GM23338 (cell line): Measurements from ENCODE around the gene THSD4. TPM values are rescaled to one million over a fixed set of nuclear protein-coding genes. Genes with fewer than 3 reads are reported as not detected.

Experiments
- ATAC-seq: fragments of 200-7000 bp; cut with Tn5 transposase; 3 replicates; pipeline ENCODE4 v1.9.1; 2020
- DNase-seq: peaks from one replicate; pipeline ENCODE4 v3.0.0-alpha.2; 2015; ENCODE audit warnings: low spot score
- H2AFZ ChIP-seq: fragments of 200-600 bp; sonication (generic); 2 replicates; pipeline ENCODE4 v1.8.0; 2016; ENCODE audit warnings: antibody characterized with exemption, mild to moderate bottlenecking, moderate library complexity
- H3F3A ChIP-seq: fragments of 200-600 bp; sonication (generic); replicated peaks from 2 replicates; pipeline ENCODE4 v1.8.0; 2017; ENCODE audit warnings: antibody characterized with exemption, mixed run types, low read depth
- H3K27ac ChIP-seq: fragments of 200-600 bp; sonication (generic); 2 replicates; pipeline ENCODE4 v1.6.1; 2016; ENCODE audit warnings: low read depth
- H3K27me3 ChIP-seq: fragments of 200-600 bp; sonication (generic); 2 replicates; pipeline ENCODE4 v1.8.0; 2016; ENCODE audit warnings: mild to moderate bottlenecking, mixed run types, moderate library complexity; ENCODE audit not compliant: insufficient read depth
- H3K36me3 ChIP-seq: fragments of 200-600 bp; sonication (generic); 2 replicates; pipeline ENCODE4 v1.8.0; 2016; ENCODE audit warnings: mild to moderate bottlenecking; ENCODE audit not compliant: insufficient read depth
- H3K4me1 ChIP-seq: fragments of 200-600 bp; sonication (generic); 2 replicates; pipeline ENCODE4 v1.8.0; 2016; ENCODE audit warnings: mild to moderate bottlenecking, moderate library complexity; ENCODE audit not compliant: insufficient read depth
- H3K4me2 ChIP-seq: fragments of 200-600 bp; sonication (generic); 2 replicates; pipeline ENCODE4 v1.7.1; 2017; ENCODE audit warnings: mixed run types
- H3K4me3 ChIP-seq: fragments of 200-600 bp; sonication (generic); 2 replicates; pipeline ENCODE4 v1.6.1; 2016; ENCODE audit warnings: mixed run types
- H3K79me2 ChIP-seq: fragments of 200-600 bp; sonication (generic); replicated peaks from 2 replicates; pipeline ENCODE4 v1.8.0; 2017; ENCODE audit warnings: mild to moderate bottlenecking; ENCODE audit not compliant: insufficient read depth
- H3K9me2 ChIP-seq: fragments of 200-600 bp; sonication (generic); 2 replicates; pipeline ENCODE4 v1.8.0; 2017; ENCODE audit not compliant: insufficient read depth
- H4K20me1 ChIP-seq: fragments of 200-600 bp; sonication (generic); replicated peaks from 2 replicates; pipeline ENCODE4 v1.8.0; 2017; ENCODE audit warnings: mild to moderate bottlenecking; ENCODE audit not compliant: insufficient read depth
- H3K27ac Mint-ChIP-seq: 2 replicates; pipeline ENCODE4 v1.8.0; 2020; ENCODE audit warnings: inconsistent platforms, mild to moderate bottlenecking, moderate library complexity, mixed read lengths
- H3K27me3 Mint-ChIP-seq: 3 replicates; pipeline ENCODE4 v1.8.0; 2022; ENCODE audit warnings: low read depth, mild to moderate bottlenecking, moderate library complexity, mixed read lengths, inconsistent platforms; ENCODE audit not compliant: insufficient read depth, poor library complexity
- H3K36me3 Mint-ChIP-seq: 3 replicates; pipeline ENCODE4 v1.8.0; 2021; ENCODE audit warnings: low read depth, mild to moderate bottlenecking, inconsistent platforms, moderate library complexity, mixed read lengths
- H3K4me1 Mint-ChIP-seq: 3 replicates; pipeline ENCODE4 v1.8.0; 2020; ENCODE audit warnings: mild to moderate bottlenecking, inconsistent platforms, mixed read lengths
- H3K4me3 Mint-ChIP-seq: 3 replicates; pipeline ENCODE4 v1.8.0; 2021; ENCODE audit warnings: moderate library complexity, mild to moderate bottlenecking, inconsistent platforms, mixed read lengths
- H3K9me3 Mint-ChIP-seq: 3 replicates; pipeline ENCODE4 v1.8.0; 2020; ENCODE audit warnings: moderate library complexity, mild to moderate bottlenecking, inconsistent platforms, mixed read lengths
- EZH2 ChIP-seq: fragments of 200-600 bp; sonication (generic); IDR thresholded peaks from one replicate; pipeline ENCODE4 v1.8.0; 2017; ENCODE audit warnings: antibody characterized with exemption, mild to moderate bottlenecking, low read depth; ENCODE audit not compliant: unreplicated experiment
- EZH2phosphoT487 ChIP-seq: fragments of 200-600 bp; sonication (generic); IDR thresholded peaks from one replicate; pipeline ENCODE4 v1.8.1; 2018; ENCODE audit warnings: antibody characterized with exemption; ENCODE audit not compliant: unreplicated experiment
- JUNB ChIP-seq: IDR thresholded peaks from one replicate; pipeline ENCODE4 v1.6.1; 2016; ENCODE audit warnings: antibody characterized with exemption; ENCODE audit not compliant: unreplicated experiment
- POLR2AphosphoS5 ChIP-seq: IDR thresholded peaks from 2 replicates; pipeline ENCODE4 v1.6.1; 2016; ENCODE audit warnings: antibody characterized with exemption, low read depth
- polyA plus RNA-seq: library from polyadenylated mRNA; unstranded; fragments of >200 nt; fragmentation: Nextera tagmentation; extraction: Ambion mirVana; gene quantifications from 2 replicates; pipeline ENCODE4 v1.2.1, GENCODE V29; 2016
- total RNA-seq: library from RNA; depleted of rRNA; stranded (reverse); fragments of >200 nt; shearing (Covaris generic); gene quantifications from 2 replicates; pipeline ENCODE4 v1.2.3, GENCODE V29; 2014
- TF ChIP-seq, protein P1 (sequence below), 2 experiments: fragments of 200-600 bp in 1 of 2; sonication (generic) in 1 of 2; conservative IDR thresholded peaks; 2 replicates each; pipeline versions ENCODE4 v1.5.1 to v1.6.1; 2016 to 2017; ENCODE audit warnings: antibody characterized with exemption in 2 of 2, low read depth in 2 of 2, mild to moderate bottlenecking in 2 of 2, moderate library complexity in 1 of 2
- TF ChIP-seq, protein P2 (sequence below): IDR thresholded peaks from one replicate; pipeline ENCODE4 v1.6.1; 2018; ENCODE audit warnings: antibody characterized with exemption; ENCODE audit not compliant: unreplicated experiment

Gene THSD4
- total and polyA plus RNA-seq, 2 experiments from 2014 or later = 2.0 to 7.4 TPM

DNA sequence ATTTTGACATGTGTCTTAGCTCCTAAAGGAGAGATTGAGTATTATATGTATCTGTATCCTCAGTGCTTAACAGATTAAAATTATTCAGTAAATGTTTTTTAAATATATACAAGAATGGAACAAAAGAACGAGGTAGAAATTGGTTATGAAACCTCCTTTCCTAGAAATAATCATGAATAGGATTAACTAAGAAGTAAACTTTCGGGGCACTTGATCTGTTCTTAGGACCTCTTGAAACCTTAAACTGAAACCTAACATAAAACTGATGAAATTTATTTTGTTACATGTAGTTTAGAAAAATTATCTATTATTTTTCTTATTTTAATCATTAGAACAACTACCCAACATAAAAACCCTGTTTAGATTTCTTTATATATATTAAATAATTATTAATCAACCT, 311.5 kb downstream of the THSD4 start (continued):
- TF ChIP-seq EZH2 (no peak), JUNB (no peak)

GRCh38 chr15:71430782-71431181, 315.5 kb downstream of the THSD4 start:
- Histone ChIP-seq H3K9me2 (no peaks in the 10 kb centered on the region), H3K4me3 (no peak overlapping the region), H3F3A (no peaks in the 10 kb centered on the region), H3K27ac (no peak overlapping the region), H2AFZ (no peak overlapping the region), H3K4me1 (peaks cover 19% of the 10 kb centered on the region), H3K36me3 (no peaks in the 10 kb centered on the region), H3K4me2 (no peak overlapping the region), H3K27me3 (no peaks in the 10 kb centered on the region), H4K20me1 (no peaks in the 10 kb centered on the region), H3K79me2 (no peaks in the 10 kb centered on the region)
- TF ChIP-seq EZH2phosphoT487 = no peak
- TF ChIP-seq, protein P1, sequence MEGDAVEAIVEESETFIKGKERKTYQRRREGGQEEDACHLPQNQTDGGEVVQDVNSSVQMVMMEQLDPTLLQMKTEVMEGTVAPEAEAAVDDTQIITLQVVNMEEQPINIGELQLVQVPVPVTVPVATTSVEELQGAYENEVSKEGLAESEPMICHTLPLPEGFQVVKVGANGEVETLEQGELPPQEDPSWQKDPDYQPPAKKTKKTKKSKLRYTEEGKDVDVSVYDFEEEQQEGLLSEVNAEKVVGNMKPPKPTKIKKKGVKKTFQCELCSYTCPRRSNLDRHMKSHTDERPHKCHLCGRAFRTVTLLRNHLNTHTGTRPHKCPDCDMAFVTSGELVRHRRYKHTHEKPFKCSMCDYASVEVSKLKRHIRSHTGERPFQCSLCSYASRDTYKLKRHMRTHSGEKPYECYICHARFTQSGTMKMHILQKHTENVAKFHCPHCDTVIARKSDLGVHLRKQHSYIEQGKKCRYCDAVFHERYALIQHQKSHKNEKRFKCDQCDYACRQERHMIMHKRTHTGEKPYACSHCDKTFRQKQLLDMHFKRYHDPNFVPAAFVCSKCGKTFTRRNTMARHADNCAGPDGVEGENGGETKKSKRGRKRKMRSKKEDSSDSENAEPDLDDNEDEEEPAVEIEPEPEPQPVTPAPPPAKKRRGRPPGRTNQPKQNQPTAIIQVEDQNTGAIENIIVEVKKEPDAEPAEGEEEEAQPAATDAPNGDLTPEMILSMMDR (conservative IDR thresholded peaks at IDR 0.05; ENCODE audit: low read depth in 2 of 2) = no peak
- TF ChIP-seq POLR2AphosphoS5 = no peak
- TF ChIP-seq, protein P2, sequence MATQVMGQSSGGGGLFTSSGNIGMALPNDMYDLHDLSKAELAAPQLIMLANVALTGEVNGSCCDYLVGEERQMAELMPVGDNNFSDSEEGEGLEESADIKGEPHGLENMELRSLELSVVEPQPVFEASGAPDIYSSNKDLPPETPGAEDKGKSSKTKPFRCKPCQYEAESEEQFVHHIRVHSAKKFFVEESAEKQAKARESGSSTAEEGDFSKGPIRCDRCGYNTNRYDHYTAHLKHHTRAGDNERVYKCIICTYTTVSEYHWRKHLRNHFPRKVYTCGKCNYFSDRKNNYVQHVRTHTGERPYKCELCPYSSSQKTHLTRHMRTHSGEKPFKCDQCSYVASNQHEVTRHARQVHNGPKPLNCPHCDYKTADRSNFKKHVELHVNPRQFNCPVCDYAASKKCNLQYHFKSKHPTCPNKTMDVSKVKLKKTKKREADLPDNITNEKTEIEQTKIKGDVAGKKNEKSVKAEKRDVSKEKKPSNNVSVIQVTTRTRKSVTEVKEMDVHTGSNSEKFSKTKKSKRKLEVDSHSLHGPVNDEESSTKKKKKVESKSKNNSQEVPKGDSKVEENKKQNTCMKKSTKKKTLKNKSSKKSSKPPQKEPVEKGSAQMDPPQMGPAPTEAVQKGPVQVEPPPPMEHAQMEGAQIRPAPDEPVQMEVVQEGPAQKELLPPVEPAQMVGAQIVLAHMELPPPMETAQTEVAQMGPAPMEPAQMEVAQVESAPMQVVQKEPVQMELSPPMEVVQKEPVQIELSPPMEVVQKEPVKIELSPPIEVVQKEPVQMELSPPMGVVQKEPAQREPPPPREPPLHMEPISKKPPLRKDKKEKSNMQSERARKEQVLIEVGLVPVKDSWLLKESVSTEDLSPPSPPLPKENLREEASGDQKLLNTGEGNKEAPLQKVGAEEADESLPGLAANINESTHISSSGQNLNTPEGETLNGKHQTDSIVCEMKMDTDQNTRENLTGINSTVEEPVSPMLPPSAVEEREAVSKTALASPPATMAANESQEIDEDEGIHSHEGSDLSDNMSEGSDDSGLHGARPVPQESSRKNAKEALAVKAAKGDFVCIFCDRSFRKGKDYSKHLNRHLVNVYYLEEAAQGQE = no peak
- Mint-ChIP-seq H3K36me3 (no peaks in the 10 kb centered on the region), H3K4me3 (no peak overlapping the region), H3K27ac (no peak overlapping the region), H3K27me3 (peaks cover under 1% of the 10 kb centered on the region), H3K4me1 (peaks cover 26% of the 10 kb centered on the region), H3K9me3 (no peaks in the 10 kb centered on the region)
- ATAC-seq = no peak
- DNase-seq = no peak
